ENCODE measurements around the gene TENM4. TPM values are rescaled to one million over a fixed set of nuclear protein-coding genes. Genes with fewer than 3 reads are reported as not detected.

The TENM4 gene
- total and polyA plus RNA-seq, 2 of the 8 experiments (the other 6 are each of a cell fraction or from before 2014, with no cell fraction given): 3.5 to 7.2 TPM

GRCh38 chr11:79482800-79483199 is 42.0 kb upstream of the TENM4 start (continued):
- no peak for TF ChIP-seq SP4 (IDR thresholded peaks at IDR 0.05; ENCODE audit: low read length)
- TF ChIP-seq SIN3A (conservative IDR thresholded peaks at IDR 0.05 in 1 of 2, IDR thresholded peaks at IDR 0.05 in 1 of 2; ENCODE audit: low read depth in 1 of 2, low read length in 2 of 2): no peak
